ENCODE data around the gene CD163.

- TF ChIP-seq CTCF (IDR thresholded peaks at IDR 0.05) (no peak), EZH2phosphoT487 (IDR thresholded peaks at IDR 0.05) (no peak)
Observed at GRCh38 chr12:7495136-7495535, 8.4 kb downstream of the CD163 start.
